HCT116 (cell line): Measurements from ENCODE around the gene TNNC1.

Experiments
- CTCF ChIP-seq, 3 experiments: fragments of 200-600 bp in 1 of 3; sonication (generic) in 1 of 3; IDR thresholded peaks in 2 of 3; conservative IDR thresholded peaks in 1 of 3; 2 replicates each; pipeline ENCODE4 v1.5.1; 2012 to 2017; ENCODE audit warnings: low read depth in 2 of 3, low read length in 2 of 3, antibody characterized with exemption in 1 of 3, borderline replicate concordance in 1 of 3, control low read depth in 1 of 3, mild to moderate bottlenecking in 1 of 3, mixed read lengths in 1 of 3, mixed run types in 1 of 3, moderate library complexity in 1 of 3; ENCODE audit not compliant: insufficient read depth in 1 of 3
- EGR1 ChIP-seq: IDR thresholded peaks from 2 replicates; pipeline ENCODE4 v1.6.1; 2012; ENCODE audit warnings: low read depth
- ELF1 ChIP-seq: IDR thresholded peaks from 2 replicates; pipeline ENCODE4 v1.6.1; 2012; ENCODE audit warnings: low read depth, borderline replicate concordance
- EZH2 ChIP-seq: fragments of 200-600 bp; sonication (generic); IDR thresholded peaks from 2 replicates; pipeline ENCODE4 v1.6.1; 2017; ENCODE audit warnings: antibody characterized with exemption, mixed run types
- FOSL1 ChIP-seq: IDR thresholded peaks from 2 replicates; pipeline ENCODE4 v1.6.1; 2012; ENCODE audit warnings: low read depth
- MAX ChIP-seq: IDR thresholded peaks from 2 replicates; pipeline ENCODE4 v1.6.1; 2012
- POLR2A ChIP-seq: IDR thresholded peaks from 2 replicates; pipeline ENCODE4 v1.7.0; 2011; ENCODE audit warnings: borderline replicate concordance; ENCODE audit not compliant: insufficient read depth, insufficient read length; ENCODE audit errors: extremely low read depth
- POLR2AphosphoS5 ChIP-seq: IDR thresholded peaks from 2 replicates; pipeline ENCODE4 v1.6.1; 2011; ENCODE audit warnings: mild to moderate bottlenecking, low read depth, low read length, moderate library complexity
- RAD21 ChIP-seq: IDR thresholded peaks from 2 replicates; pipeline ENCODE4 v1.6.1; 2012; ENCODE audit warnings: low read depth, mild to moderate bottlenecking
- SIN3A ChIP-seq: IDR thresholded peaks from 2 replicates; pipeline ENCODE4 v1.6.1; 2012; ENCODE audit warnings: low read depth
- SP1 ChIP-seq: IDR thresholded peaks from 2 replicates; pipeline ENCODE4 v1.6.1; 2012; ENCODE audit warnings: low read depth
- YY1 ChIP-seq: IDR thresholded peaks from 2 replicates; pipeline ENCODE4 v1.6.1; 2011; ENCODE audit warnings: low read length, low read depth, moderate library complexity, mild to moderate bottlenecking; ENCODE audit not compliant: insufficient replicate concordance; ENCODE audit errors: extremely low read depth

GRCh38 chr3:52436500-52437149 lies 17.2 kb downstream of the TNNC1 start:
- no peak for TF ChIP-seq CTCF (IDR thresholded peaks at IDR 0.05 in 2 of 3, conservative IDR thresholded peaks at IDR 0.05 in 1 of 3; ENCODE audit: borderline replicate concordance in 1 of 3, insufficient read depth in 1 of 3, low read depth in 2 of 3, low read length in 2 of 3)
- TF ChIP-seq POLR2A: no peak
- no peak for TF ChIP-seq MAX
- TF ChIP-seq SP1: no peak
- TF ChIP-seq RAD21: no peak
- no peak for TF ChIP-seq EGR1
- TF ChIP-seq FOSL1: no peak
- TF ChIP-seq POLR2AphosphoS5: no peak
- TF ChIP-seq ELF1: no peak
- TF ChIP-seq EZH2: no peak
- TF ChIP-seq SIN3A: no peak
- no peak for TF ChIP-seq YY1
